ENCODE results near the gene ITGA11.

DNA sequence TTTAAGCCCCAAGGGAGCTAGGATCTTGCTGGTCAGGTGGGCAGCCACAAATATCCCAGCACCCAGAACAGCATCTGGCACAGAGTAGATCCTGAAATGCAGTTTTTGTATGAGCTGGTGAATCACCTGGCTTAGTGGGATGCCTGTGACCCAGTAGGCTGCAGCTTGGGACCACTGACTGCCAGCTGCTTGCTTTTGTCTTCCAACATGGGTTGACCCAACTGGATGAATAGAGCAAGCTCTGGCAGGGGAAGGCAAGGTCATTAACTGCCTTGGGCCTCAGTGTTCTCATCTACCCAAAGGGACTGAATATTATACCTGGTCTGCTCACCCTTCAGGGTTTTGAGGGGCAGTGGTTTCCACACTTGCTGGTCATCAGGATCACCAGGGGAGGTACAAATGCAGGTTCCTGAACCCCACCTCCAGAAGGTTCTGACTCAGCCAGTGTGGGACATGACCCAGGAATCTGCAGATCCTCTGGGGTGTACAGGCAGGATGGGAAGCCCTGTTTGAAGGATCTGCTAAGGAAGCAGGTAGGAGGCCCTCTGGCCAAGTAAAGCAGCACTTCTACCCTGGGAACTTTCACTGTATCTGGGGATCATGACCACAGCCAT is 55.4 kb downstream of the ITGA11 start:
- no peak for TF ChIP-seq GATA2 (IDR thresholded peaks at IDR 0.05; ENCODE audit: low read depth, low read length)
- no peak for TF ChIP-seq GATA3 (IDR thresholded peaks at IDR 0.05; ENCODE audit: low read depth, low read length)

All from SH-SY5Y (cell line).